Endothelial cell of umbilical vein (primary cell): ENCODE results near the gene FHIT. TPM values are rescaled to one million over a fixed set of nuclear protein-coding genes. Genes with fewer than 3 reads are reported as not detected.

Source experiments
- BruUV-seq: library from RNA; stranded (reverse); fragments of 400-500 nt; replicated peaks from 2 replicates; lab custom pipeline; 2021; lab: Mats Ljungman, UMichigan
- CTCF ChIA-PET: fragments of 300-600, 350-600 bp; sonication (Branson Sonifier 250); formaldehyde crosslinking; loops from one replicate; lab custom pipeline; 2021; ENCODE audit warnings: antibody characterized with exemption, inconsistent platforms; lab: Charles Lee
- POLR2A ChIA-PET: fragments of 300-600, 350-600 bp; sonication (Branson Sonifier 250); formaldehyde crosslinking; loops from one replicate; lab custom pipeline; 2021; ENCODE audit warnings: antibody characterized with exemption, inconsistent platforms; lab: Charles Lee
- DNase-seq: peaks from one replicate; pipeline ENCODE4 v3.0.0-alpha.2; 2011; ENCODE audit warnings: low read depth, low spot score
- FAIRE-seq: peaks from 2 replicates; lab custom pipeline; 2011; peaks lifted over from hg19 to GRCh38; lab: Jason Lieb, UNC
- H2AFZ ChIP-seq: 2 replicates; pipeline ENCODE4 v1.6.0; 2012; ENCODE audit warnings: low read depth, low read length, control low read depth, inconsistent platforms
- H3K27ac ChIP-seq: 2 replicates; pipeline ENCODE4 v1.5.1; 2011; ENCODE audit warnings: low read depth, mild to moderate bottlenecking, control low read depth, low read length, moderate library complexity; ENCODE audit not compliant: insufficient read depth
- H3K27me3 ChIP-seq, 2 experiments: 2 replicates each; pipeline versions ENCODE4 v1.6.0 to v1.6.1; 2011; ENCODE audit warnings: low read length in 2 of 2, mixed read lengths in 1 of 2; ENCODE audit not compliant: control insufficient read depth in 2 of 2, insufficient read depth in 2 of 2
- H3K36me3 ChIP-seq, 2 experiments: 2 replicates in 1 of 2; 3 replicates in 1 of 2; pipeline ENCODE4 v1.5.1; 2011; ENCODE audit warnings: low read length in 2 of 2, mild to moderate bottlenecking in 1 of 2, moderate library complexity in 1 of 2; ENCODE audit not compliant: control insufficient read depth in 2 of 2, insufficient read depth in 2 of 2; ENCODE audit errors: extremely low read depth in 1 of 2
- H3K4me1 ChIP-seq: 3 replicates; pipeline ENCODE4 v1.5.1; 2011; ENCODE audit warnings: mild to moderate bottlenecking, low read length; ENCODE audit not compliant: control insufficient read depth, insufficient read depth; ENCODE audit errors: extremely low read depth
- H3K4me2 ChIP-seq: 2 replicates; pipeline ENCODE4 v1.6.1; 2011; ENCODE audit warnings: low read length, control low read depth, mixed read lengths; ENCODE audit not compliant: insufficient read depth
- H3K4me3 ChIP-seq, 3 experiments: fragments of 200-600 bp in 1 of 3; sonication (generic), shearing (Covaris generic) in 1 of 3; replicated peaks in 1 of 3; 2 replicates each; pipeline ENCODE4 v1.5.1; 2011 to 2016; ENCODE audit warnings: control low read depth in 3 of 3, low read length in 3 of 3, mild to moderate bottlenecking in 2 of 3, inconsistent platforms in 1 of 3, low read depth in 1 of 3, moderate library complexity in 1 of 3; ENCODE audit not compliant: insufficient read depth in 1 of 3
- H3K79me2 ChIP-seq: 2 replicates; pipeline ENCODE4 v1.6.0; 2012; ENCODE audit warnings: low read length, inconsistent platforms; ENCODE audit not compliant: control insufficient read depth, insufficient read depth
- H3K9ac ChIP-seq: replicated peaks from 2 replicates; pipeline ENCODE3; 2011; ENCODE audit warnings: low read length, control low read depth; ENCODE audit not compliant: insufficient read depth; ENCODE audit errors: extremely low read depth
- H3K9me1 ChIP-seq: replicated peaks from 3 replicates; pipeline ENCODE4 v1.6.0; 2011; ENCODE audit warnings: mild to moderate bottlenecking, low read length; ENCODE audit not compliant: control insufficient read depth, insufficient read depth; ENCODE audit errors: extremely low read depth
- H3K9me3 ChIP-seq: replicated peaks from 2 replicates; pipeline ENCODE4 v1.5.1; 2012; ENCODE audit warnings: low read length, inconsistent platforms; ENCODE audit not compliant: control insufficient read depth, insufficient read depth
- H4K20me1 ChIP-seq: replicated peaks from 2 replicates; pipeline ENCODE3; 2011; ENCODE audit warnings: mild to moderate bottlenecking, low read length; ENCODE audit not compliant: control insufficient read depth, insufficient read depth; ENCODE audit errors: extremely low read depth
- EZH2 ChIP-seq: IDR thresholded peaks from 2 replicates; pipeline ENCODE4 v1.6.1; 2012; ENCODE audit warnings: borderline replicate concordance, low read depth, mild to moderate bottlenecking, moderate library complexity, low read length, inconsistent platforms; ENCODE audit not compliant: severe bottlenecking
- FOS ChIP-seq: IDR thresholded peaks from 2 replicates; pipeline ENCODE4 v1.6.1; 2011; ENCODE audit warnings: mild to moderate bottlenecking, low read length, moderate library complexity, borderline replicate concordance; ENCODE audit not compliant: insufficient read depth
- GATA2 ChIP-seq: IDR thresholded peaks from 2 replicates; pipeline ENCODE4 v1.7.0; 2011; ENCODE audit warnings: low read depth, mild to moderate bottlenecking, moderate library complexity, mixed read lengths, low read length; ENCODE audit not compliant: insufficient read length, insufficient read depth
- JUN ChIP-seq: IDR thresholded peaks from 2 replicates; pipeline ENCODE4 v1.6.1; 2011; ENCODE audit warnings: borderline replicate concordance, low read depth; ENCODE audit not compliant: insufficient read length, insufficient read depth
- MAX ChIP-seq: IDR thresholded peaks from 2 replicates; pipeline ENCODE4 v1.6.1; 2011; ENCODE audit not compliant: insufficient read depth, insufficient read length
- MYC ChIP-seq: IDR thresholded peaks from one replicate; pipeline ENCODE4 v1.6.1; 2011; ENCODE audit warnings: mild to moderate bottlenecking, low read depth, low read length
- POLR2A ChIP-seq: IDR thresholded peaks from 2 replicates; pipeline ENCODE4 v1.6.1; 2012; ENCODE audit warnings: low read depth, mild to moderate bottlenecking, control low read depth, low read length
- POLR2AphosphoS5 ChIP-seq: IDR thresholded peaks from 2 replicates; pipeline ENCODE4 v1.6.1; 2012; ENCODE audit warnings: low read depth, mild to moderate bottlenecking, control low read depth, low read length, moderate library complexity; ENCODE audit not compliant: insufficient read depth
- dilution Hi-C: fragments of 300-500 bp; cut with MboI; formaldehyde crosslinking; loops from one replicate; pipeline ENCODE4 v1.15.0; 2019; ENCODE audit warnings: low sequenced_read_pairs; ENCODE audit not compliant: extremely low pct_ligation_motif_present
- intact Hi-C: fragments of 100-400 bp; cut with micrococcal nuclease; formaldehyde crosslinking; loops from one replicate; pipeline ENCODE4 v1.10.0; 2022
- polyA plus RNA-seq, 4 experiments: library from polyadenylated mRNA; depleted of rRNA in 3 of 4; stranded (reverse) in 3 of 4; unstranded in 1 of 4; fragments of >200 nt; gene quantifications; 2 replicates each; pipeline versions ENCODE4 v1.2.1 to v1.2.3, GENCODE V29; 2011 to 2012; ENCODE audit warnings: missing spikeins in 1 of 4
- total RNA-seq: library from RNA; stranded (reverse); gene quantifications from 2 replicates; pipeline ENCODE4 v1.2.3, GENCODE V29; 2021
- TF ChIP-seq, protein P1 (sequence below), 2 donors: IDR thresholded peaks; 1 replicate in 1 of 2; 2 replicates in 1 of 2; pipeline ENCODE4 v1.5.1; 2011; ENCODE audit warnings: low read length in 2 of 2, mild to moderate bottlenecking in 2 of 2, moderate library complexity in 2 of 2, control low read depth in 1 of 2, inconsistent platforms in 1 of 2, low read depth in 1 of 2; ENCODE audit not compliant: insufficient read depth in 1 of 2; ENCODE audit errors: extremely low read depth in 1 of 2

The FHIT gene
- total and polyA plus RNA-seq, 2 donors (not counting 3 experiments of a cell fraction or from before 2014, with no cell fraction given) = 0.47 to 2.2 TPM

GRCh38 chr3:60435941-60436650, 815.2 kb downstream of the FHIT start:
- dilution Hi-C loops = no loop called here
- Histone ChIP-seq H3K4me3 (no peak overlapping the region), H3K4me1 (no peaks in the 10 kb centered on the region), H4K20me1 (no peaks in the 10 kb centered on the region), H3K36me3 (no peaks in the 10 kb centered on the region), H3K4me2 (no peak overlapping the region), H2AFZ (no peak overlapping the region), H3K79me2 (no peaks in the 10 kb centered on the region), H3K9me1 (no peaks in the 10 kb centered on the region), H3K9ac (no peak overlapping the region), H3K9me3 (no peaks in the 10 kb centered on the region), H3K27me3 (no peaks in the 10 kb centered on the region), H3K27ac (no peak overlapping the region)
- POLR2A ChIA-PET = no interaction called here
- FAIRE-seq (no peak), DNase-seq (no peak)
- CTCF ChIA-PET = no interaction called here
- TF ChIP-seq POLR2AphosphoS5 = no peak
- no peak for TF ChIP-seq MYC
- no peak for TF ChIP-seq EZH2
- no peak for TF ChIP-seq FOS
- TF ChIP-seq, protein P1, sequence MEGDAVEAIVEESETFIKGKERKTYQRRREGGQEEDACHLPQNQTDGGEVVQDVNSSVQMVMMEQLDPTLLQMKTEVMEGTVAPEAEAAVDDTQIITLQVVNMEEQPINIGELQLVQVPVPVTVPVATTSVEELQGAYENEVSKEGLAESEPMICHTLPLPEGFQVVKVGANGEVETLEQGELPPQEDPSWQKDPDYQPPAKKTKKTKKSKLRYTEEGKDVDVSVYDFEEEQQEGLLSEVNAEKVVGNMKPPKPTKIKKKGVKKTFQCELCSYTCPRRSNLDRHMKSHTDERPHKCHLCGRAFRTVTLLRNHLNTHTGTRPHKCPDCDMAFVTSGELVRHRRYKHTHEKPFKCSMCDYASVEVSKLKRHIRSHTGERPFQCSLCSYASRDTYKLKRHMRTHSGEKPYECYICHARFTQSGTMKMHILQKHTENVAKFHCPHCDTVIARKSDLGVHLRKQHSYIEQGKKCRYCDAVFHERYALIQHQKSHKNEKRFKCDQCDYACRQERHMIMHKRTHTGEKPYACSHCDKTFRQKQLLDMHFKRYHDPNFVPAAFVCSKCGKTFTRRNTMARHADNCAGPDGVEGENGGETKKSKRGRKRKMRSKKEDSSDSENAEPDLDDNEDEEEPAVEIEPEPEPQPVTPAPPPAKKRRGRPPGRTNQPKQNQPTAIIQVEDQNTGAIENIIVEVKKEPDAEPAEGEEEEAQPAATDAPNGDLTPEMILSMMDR (IDR thresholded peaks at IDR 0.05; ENCODE audit: extremely low read depth in 1 of 2, insufficient read depth in 1 of 2, low read depth in 1 of 2, low read length in 2 of 2) = no peak
- TF ChIP-seq POLR2A = no peak
- no peak for TF ChIP-seq GATA2
- TF ChIP-seq JUN = no peak
- no peak for TF ChIP-seq MAX
- no TSS peak for BruUV-seq
- intact Hi-C loops = no loop called here
